Thyroid gland (tissue), 4 donors: ENCODE measurements around the gene ABTB2. TPM values are rescaled to one million over a fixed set of nuclear protein-coding genes. Genes with fewer than 3 reads are reported as not detected.

Experiments used
- DNase-seq, 2 donors: peaks; one replicate each; pipeline ENCODE4 v3.0.0-alpha.2; 2019
- H3K27ac ChIP-seq, 3 donors: fragments of 200-600 bp; sonication (generic); 1 replicate in 2 of 3; 2 replicates in 1 of 3; pipeline ENCODE4 v1.5.1; 2016 to 2019; ENCODE audit warnings: mild to moderate bottlenecking in 1 of 3, moderate library complexity in 1 of 3
- H3K27me3 ChIP-seq: fragments of 200-600 bp; sonication (generic); one replicate; pipeline ENCODE4 v1.5.1; 2019
- H3K36me3 ChIP-seq, 2 donors: fragments of 200-600 bp; sonication (generic); one replicate each; pipeline ENCODE4 v1.5.1; 2016 to 2019
- H3K4me1 ChIP-seq, 2 donors: fragments of 200-600 bp; sonication (generic); one replicate each; pipeline ENCODE4 v1.5.1; 2017 to 2019
- H3K4me3 ChIP-seq, 3 donors: fragments of 200-600 bp; sonication (generic); replicated peaks in 1 of 3; 1 replicate in 2 of 3; 2 replicates in 1 of 3; pipeline ENCODE4 v1.5.1; 2016; ENCODE audit warnings: mild to moderate bottlenecking in 1 of 3
- H3K9me3 ChIP-seq: fragments of 200-600 bp; sonication (generic); one replicate; pipeline ENCODE4 v1.5.1; 2017
- POLR2A ChIP-seq, 2 donors: fragments of 450-650 bp; IDR thresholded peaks; one replicate each; pipeline ENCODE4 v1.6.1; 2017; ENCODE audit warnings: antibody characterized with exemption in 2 of 2, mild to moderate bottlenecking in 2 of 2, moderate library complexity in 1 of 2
- WGBS, 2 donors: methylation state at CpG; one replicate each; pipeline ENCODE4 v1.1.5; 2017; 5-methylcytosine and 5-hydroxymethylcytosine counted together
- intact Hi-C: fragments of 100-400 bp; cut with DNase I; formaldehyde crosslinking; loops from one replicate; pipeline ENCODE4 v1.15.1; 2023
- total RNA-seq, 4 donors: library from RNA; depleted of rRNA; stranded (reverse); fragments of >200 nt; gene quantifications; one replicate each; pipeline ENCODE4 v1.2.3, GENCODE V29; 2016
- TF ChIP-seq, protein P1 (sequence below), 6 experiments: fragments of 200-600 bp in 3 of 6; fragments of 450-650 bp in 3 of 6; sonication (generic) in 3 of 6; IDR thresholded peaks; one replicate each; pipeline ENCODE4 v1.5.1; 2016 to 2019; ENCODE audit warnings: antibody characterized with exemption in 6 of 6, mild to moderate bottlenecking in 2 of 6, inconsistent platforms in 1 of 6, moderate library complexity in 1 of 6

The ABTB2 gene
- total RNA-seq, 4 donors from 2014 or later: 1.2 to 5.0 (median 3.3) TPM

- DNase-seq: no peak
- TF ChIP-seq, protein P1, sequence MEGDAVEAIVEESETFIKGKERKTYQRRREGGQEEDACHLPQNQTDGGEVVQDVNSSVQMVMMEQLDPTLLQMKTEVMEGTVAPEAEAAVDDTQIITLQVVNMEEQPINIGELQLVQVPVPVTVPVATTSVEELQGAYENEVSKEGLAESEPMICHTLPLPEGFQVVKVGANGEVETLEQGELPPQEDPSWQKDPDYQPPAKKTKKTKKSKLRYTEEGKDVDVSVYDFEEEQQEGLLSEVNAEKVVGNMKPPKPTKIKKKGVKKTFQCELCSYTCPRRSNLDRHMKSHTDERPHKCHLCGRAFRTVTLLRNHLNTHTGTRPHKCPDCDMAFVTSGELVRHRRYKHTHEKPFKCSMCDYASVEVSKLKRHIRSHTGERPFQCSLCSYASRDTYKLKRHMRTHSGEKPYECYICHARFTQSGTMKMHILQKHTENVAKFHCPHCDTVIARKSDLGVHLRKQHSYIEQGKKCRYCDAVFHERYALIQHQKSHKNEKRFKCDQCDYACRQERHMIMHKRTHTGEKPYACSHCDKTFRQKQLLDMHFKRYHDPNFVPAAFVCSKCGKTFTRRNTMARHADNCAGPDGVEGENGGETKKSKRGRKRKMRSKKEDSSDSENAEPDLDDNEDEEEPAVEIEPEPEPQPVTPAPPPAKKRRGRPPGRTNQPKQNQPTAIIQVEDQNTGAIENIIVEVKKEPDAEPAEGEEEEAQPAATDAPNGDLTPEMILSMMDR (IDR thresholded peaks at IDR 0.05): no peak
- no peak for TF ChIP-seq POLR2A (IDR thresholded peaks at IDR 0.05)
- WGBS, 2 donors: 89 to 90% methylated on average over 4 of the region's 4 CpGs
- intact Hi-C loops: no loop called here
- Histone ChIP-seq H3K9me3 (no peaks in the 10 kb centered on the region), H3K4me3 (no peak overlapping the region), H3K27ac (no peak overlapping the region), H3K4me1 (peaks cover 0 to 21% of the 10 kb centered on the region in 2 donors), H3K27me3 (no peaks in the 10 kb centered on the region), H3K36me3 (no peaks in the 10 kb centered on the region)
These were observed 54.7 kb downstream of the ABTB2 start for GRCh38 chr11:34303028-34303570.

GRCh38 chr11:34302046-34302921, 55.5 kb downstream of the ABTB2 start:
- Histone ChIP-seq H3K9me3 (no peaks in the 10 kb centered on the region), H3K27me3 (no peaks in the 10 kb centered on the region), H3K27ac (peak overlapping the region in 1 of 3 donors; percentile 0), H3K36me3 (no peaks in the 10 kb centered on the region), H3K4me1 (peaks cover 0 to 20% of the 10 kb centered on the region in 2 donors), H3K4me3 (no peak overlapping the region)
- intact Hi-C loops: no loop called here
- DNase-seq: peak in 1 of 2 donors; percentile 38
- 74 to 94% methylated on average over 4 of the region's 4 CpGs for WGBS, 2 donors
- TF ChIP-seq, protein P1 (IDR thresholded peaks at IDR 0.05): no peak
- no peak for TF ChIP-seq POLR2A (IDR thresholded peaks at IDR 0.05)

- no peaks in the 10 kb centered on the region for H3K36me3 ChIP-seq
- no peak for TF ChIP-seq POLR2A (IDR thresholded peaks at IDR 0.05)
- TF ChIP-seq, protein P1 (IDR thresholded peaks at IDR 0.05): no peak
- H3K9me3 ChIP-seq: no peaks in the 10 kb centered on the region
- H3K27ac ChIP-seq: no peak overlapping the region
- peaks cover 0 to 18% of the 10 kb centered on the region in 2 donors for H3K4me1 ChIP-seq
- H3K4me3 ChIP-seq: no peak overlapping the region
- DNase-seq: no peak
- intact Hi-C loops: no loop called here
- WGBS, 2 donors: 82 to 88% methylated on average over 3 of the region's 3 CpGs
- no peaks in the 10 kb centered on the region for H3K27me3 ChIP-seq
These were observed 56.9 kb downstream of the ABTB2 start for GRCh38 chr11:34300926-34301295.

- Histone ChIP-seq H3K36me3 (no peaks in the 10 kb centered on the region), H3K27me3 (no peaks in the 10 kb centered on the region), H3K4me3 (no peak overlapping the region), H3K9me3 (no peaks in the 10 kb centered on the region), H3K4me1 (peaks cover 0 to 18% of the 10 kb centered on the region in 2 donors), H3K27ac (no peak overlapping the region)
- DNase-seq: no peak
- WGBS, 2 donors: 86 to 91% methylated on average over 11 of the region's 11 CpGs
- TF ChIP-seq, protein P1 (IDR thresholded peaks at IDR 0.05): no peak
- intact Hi-C loops: no loop called here
These were observed 57.5 kb downstream of the ABTB2 start for GRCh38 chr11:34300026-34300925.
